Stromal cell of bone marrow (primary cell): ENCODE measurements around the gene PAXX.
"Not testable (repeated sequence)": the region's sequence is repeated elsewhere in the genome, so short reads cannot be mapped to it uniquely, and the experiment has no call there.

Experiments used
- DNase-seq: peaks from one replicate; pipeline ENCODE4 v3.0.0-alpha.2; 2012; ENCODE audit warnings: low read depth

PAXX gene

DNA sequence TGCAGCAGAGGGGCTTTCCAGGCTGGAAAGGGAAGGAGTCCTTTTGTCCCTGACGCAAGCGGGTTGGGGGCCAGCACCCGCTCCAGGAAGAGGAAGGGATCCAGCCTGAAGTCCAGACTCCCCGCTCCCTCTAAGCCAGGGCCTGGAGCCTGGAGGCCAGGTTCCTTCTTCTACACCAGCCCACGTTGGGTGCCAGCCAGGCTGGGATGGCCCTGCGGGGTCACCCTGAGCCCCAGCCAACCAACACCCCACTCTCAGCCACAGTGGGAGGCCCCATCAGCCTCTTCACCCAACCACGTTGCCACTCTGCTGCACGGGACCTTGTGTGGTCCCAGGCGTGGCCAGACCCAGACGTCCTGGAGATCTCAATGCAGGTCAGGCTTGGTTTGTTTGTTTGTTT is 40.6 kb downstream of the PAXX start:
- DNase-seq: no peak

DNA sequence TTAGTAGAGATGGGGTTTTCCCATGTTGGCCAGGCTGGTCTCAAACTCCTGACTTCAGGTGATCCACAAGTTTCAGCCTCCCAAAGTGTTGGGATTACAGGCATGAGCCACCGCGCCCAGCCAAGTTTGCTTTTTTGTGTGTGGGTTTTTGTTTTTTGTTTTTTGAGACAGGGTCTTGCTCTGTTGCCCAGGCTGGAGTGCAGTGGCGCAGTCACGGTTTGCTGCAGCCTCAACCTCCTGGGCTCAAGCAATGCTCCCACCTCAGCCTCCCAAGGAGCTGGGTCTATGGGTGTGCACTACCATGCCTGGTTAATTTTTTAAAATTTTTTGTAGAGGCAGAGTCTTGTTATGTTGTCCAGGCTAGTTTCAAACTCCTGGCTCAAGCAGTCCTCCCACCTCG is 41.3 kb downstream of the PAXX start:
- not testable (repeated sequence) for DNase-seq

- DNase-seq: no peak
Observed at GRCh38 chr9:137034039-137034708, 42.0 kb downstream of the PAXX start.

GRCh38 chr9:137034709-137035506 is 42.7 kb downstream of the PAXX start:
- no peak for DNase-seq

DNA sequence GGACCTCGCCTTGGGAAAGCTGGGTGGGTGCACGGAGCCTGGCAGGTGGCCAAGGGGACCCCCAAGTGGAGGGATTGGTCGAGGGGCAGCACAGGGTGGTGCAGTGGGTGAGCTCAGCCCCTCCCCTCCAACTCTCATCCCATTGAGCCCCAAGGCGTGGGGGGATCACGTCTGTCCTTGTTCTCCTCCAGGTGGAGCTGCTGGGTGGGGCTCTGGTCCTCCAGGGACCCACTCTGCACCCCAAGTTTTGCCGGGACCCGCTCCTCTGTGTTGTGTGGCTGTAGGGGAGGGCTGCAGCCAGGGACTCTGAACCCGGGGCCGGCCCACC is 43.2 kb downstream of the PAXX start:
- no peak for DNase-seq

DNA sequence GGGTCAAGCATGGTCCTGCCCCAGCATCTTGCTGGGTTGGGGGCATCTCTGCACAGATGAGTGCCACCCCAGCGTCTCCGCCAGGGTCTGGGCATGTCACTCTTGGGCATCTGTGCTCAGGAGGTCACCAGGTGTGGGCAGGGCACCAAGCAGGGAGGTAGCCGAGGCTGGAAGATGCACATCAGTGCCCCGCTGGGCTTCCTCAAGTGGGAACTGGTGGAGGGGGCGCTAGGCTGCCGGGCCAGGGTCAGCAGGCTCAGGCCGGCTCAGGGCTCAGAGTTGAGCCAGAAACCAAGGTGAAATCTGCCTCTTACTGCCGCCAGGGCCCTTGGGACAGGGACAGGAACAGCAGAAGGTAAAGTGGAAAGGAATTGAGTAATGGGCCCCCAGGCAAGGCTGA is 43.7 kb downstream of the PAXX start:
- DNase-seq: no peak

DNA sequence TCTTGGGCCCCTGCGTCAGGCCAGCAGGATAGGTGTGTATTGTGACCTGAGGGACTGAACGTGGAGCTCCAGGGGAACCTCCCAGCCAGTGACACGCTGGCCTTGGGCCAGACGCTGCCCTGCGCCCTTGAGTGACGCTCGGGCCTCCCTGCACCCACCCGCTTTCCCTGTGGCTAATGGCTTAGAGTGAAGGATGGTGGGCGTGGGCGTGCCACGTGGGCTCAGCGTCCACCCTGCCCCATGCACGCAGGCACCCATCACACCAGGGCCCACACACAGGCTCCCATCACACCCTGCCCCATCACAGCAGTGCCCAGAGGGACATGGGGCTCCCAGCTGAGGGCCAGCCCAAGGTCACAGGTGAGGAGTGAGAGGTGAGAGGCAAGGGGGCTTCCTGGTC is 44.8 kb downstream of the PAXX start:
- DNase-seq: no peak

DNA sequence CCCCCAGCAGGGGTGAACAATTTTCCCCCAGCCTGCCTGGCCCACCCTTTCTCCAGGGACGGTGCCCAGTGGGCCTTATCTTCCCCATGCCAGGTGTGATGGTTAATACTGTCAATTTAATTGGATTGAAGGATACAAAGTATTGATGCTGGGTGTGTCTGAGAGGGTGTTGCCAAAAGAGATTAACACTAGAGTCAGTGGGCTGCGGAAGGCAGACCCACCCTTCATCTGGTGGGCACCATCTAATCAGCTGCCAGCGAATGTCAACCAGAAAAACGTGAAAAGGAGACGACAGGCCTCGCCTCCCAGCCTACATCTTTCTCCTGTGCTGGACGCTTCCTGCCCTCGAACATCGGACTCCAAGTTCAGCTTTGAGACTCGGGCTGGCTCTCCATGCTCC is 45.3 kb downstream of the PAXX start:
- no peak for DNase-seq

GRCh38 chr9:137038916-137039315 is 46.7 kb downstream of the PAXX start:
- DNase-seq: no peak

- no peak for DNase-seq
Observed at GRCh38 chr9:137039611-137040366, 47.6 kb downstream of the PAXX start.

DNA sequence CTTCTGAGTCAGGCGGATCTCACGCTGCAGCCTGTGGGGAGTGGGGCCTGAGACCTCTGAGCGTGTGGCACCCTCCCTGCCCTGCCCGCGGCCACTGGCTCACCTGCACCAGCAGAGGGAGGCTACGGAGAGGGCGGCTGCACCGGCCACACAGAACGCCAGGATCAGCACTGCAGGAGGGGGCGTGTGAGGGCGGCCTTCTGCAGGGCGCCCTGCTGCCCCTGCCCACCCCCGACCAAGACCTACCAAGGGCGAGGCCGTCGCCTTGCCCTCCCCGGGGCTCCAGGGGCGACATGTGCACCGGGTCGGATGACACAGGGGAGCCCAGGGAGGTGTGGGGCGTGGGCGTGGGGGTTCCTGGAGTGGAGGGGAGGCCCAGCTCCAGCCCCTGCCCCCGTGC is 48.3 kb downstream of the PAXX start:
- no peak for DNase-seq

GRCh38 chr9:137041124-137041523 is 48.9 kb downstream of the PAXX start:
- no peak for DNase-seq

- DNase-seq: no peak
Observed at GRCh38 chr9:137042751-137043727, 50.8 kb downstream of the PAXX start.
